ENCODE measurements around the gene RMDN2.
"Not testable (repeated sequence)": the region's sequence is repeated elsewhere in the genome, so short reads cannot be mapped to it uniquely, and the experiment has no call there.

RMDN2 gene

DNA sequence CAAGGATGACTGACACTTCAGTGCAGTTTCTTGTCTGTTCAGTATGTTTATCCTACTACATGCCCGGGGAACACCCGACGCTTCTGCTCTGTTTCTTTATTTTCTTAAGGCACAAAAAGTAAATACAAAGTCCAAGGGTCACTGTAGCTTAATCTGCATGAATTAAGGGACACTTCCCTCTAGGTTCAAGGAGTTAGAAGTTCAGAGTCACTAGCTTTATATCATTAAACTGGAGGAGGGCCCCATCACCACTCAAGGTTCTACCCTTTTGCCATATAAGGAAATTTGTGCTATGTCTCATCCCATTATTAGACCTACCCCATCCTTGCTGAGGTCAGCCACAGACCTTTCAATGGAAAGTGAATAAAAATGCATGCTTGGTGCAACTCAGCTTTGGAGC, 27.6 kb upstream of the RMDN2 start:
- peak; percentile 55 for DNase-seq (ENCODE audit: low spot score)

DNA sequence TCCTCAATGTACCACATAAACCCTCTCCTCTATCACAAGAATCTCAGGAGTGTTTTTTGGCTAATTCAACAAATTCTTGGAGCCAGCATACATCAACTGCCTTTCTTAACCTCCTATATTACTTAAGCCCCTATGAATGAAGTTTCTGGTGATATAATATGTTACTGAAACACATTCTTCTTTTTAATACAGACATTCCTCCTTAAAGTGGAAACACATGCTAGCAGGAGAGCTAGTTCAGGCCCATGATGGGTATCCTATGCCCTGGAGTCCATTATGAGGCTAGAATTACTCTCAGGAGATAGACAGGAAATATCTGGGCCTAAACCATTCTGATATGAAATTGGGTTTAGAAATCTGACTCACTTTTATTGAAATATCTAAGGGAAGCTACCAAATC, 26.6 kb upstream of the RMDN2 start:
- DNase-seq (ENCODE audit: low spot score): no peak

DNA sequence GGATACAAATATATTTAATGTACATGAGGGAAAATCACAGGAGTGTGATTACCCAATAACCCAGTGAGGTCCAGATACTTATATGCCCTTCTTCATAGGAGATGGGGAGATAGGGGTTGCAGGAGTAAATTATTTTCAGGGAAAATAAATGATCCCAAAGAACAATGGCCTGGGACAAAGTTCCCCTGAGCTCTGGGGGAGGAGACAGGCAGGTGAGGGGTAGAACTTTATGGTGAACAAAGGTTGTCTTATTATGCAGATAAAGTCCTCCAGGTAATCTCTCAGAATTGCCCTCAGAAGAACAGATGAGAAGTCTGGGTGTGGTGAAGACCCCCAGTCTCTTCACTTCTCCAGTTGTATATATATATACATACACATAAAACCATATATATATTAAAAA, 22.1 kb upstream of the RMDN2 start:
- no peak for DNase-seq (ENCODE audit: low spot score)

DNA sequence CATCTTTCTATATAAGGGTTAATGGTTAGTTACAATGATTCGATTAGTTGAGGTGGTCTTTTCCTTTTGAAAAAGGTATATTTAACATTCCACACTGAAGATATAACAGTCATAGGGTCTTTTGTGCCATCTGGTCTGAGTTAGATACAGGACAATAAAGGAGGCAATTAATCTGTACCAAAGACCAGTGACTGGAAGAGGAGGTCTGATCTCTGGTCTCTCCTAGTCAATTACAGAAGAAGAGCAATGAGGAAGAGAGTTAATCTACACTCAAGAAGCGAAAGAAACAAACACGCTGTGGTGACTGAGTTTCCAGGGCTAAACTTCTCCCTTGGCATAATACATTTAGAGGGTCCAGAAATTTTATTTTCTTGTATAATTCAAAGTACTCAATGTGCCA, 20.7 kb upstream of the RMDN2 start:
- DNase-seq (ENCODE audit: low spot score): no peak

DNA sequence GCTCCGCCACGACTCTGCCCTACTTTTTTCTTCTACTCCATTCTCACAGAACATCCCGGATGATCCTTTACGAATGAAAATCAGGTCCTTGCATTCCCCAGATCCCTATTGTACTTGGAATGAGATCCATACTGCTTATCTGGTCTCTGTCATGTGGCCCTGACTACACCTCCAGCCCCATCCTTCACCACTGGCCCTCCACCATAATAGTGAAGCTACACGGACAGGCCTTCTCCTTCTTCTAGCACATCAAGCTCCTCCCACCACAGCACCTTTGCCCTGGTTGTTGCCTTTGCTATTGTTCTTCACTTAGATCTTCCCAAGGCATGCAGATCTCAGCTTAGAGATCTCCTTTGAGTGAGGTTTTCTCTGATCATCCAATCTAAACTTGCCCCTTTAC, 20.1 kb upstream of the RMDN2 start:
- DNase-seq (ENCODE audit: low spot score): no peak

DNA sequence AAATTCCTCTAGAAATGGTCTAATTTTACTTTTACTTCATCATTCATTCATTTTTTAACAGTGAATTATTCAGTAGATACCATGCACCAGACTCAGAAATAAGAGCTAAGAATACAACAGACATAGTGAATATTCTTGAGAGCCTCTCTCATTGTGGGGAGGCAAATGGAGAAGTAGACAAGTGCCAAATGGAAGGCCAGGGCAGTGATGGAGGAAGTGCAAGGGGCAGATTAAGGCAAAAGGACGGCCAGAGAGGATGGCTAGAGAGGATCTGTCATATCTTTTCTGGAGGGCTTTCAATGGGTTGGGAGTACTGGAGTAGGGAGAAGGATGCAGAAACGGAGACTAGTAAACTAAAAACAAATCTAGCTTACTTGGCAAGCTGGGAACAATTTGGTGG, 19.0 kb upstream of the RMDN2 start:
- no peak for DNase-seq (ENCODE audit: low spot score)

DNA sequence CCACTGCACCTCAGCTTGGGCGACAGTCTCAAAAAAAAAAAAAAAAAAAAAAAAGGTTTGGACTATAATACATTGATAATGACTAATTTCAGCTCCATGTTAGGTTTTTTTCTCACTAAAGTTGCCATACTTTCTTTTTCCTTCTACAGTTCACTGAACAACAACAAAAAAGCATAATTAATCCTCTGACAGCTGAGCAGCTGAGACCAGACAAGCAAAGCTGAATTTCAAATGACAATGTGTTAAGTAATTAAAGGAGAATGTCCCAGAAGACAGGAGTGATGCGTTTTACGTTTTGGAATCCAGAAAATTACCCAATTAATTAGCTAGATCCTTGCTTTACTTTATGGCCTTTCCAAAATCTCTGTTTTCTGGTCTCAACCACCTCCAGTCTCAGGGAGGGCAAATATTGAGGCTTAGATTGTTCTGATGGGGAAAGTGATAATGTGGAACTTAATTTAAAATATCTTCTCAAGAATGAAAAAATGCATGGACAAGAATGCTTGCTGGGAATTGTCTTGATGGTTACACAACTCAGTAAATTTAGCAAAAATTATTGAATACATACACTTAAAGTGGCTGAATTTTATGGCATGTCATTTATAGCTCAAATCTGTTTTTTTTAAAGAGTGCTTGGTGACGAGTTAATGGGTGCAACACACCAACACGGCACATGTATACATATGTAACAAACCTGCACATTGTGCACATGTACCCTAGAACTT, 17.4 kb upstream of the RMDN2 start:
- no peak for DNase-seq (ENCODE audit: low spot score)

DNA sequence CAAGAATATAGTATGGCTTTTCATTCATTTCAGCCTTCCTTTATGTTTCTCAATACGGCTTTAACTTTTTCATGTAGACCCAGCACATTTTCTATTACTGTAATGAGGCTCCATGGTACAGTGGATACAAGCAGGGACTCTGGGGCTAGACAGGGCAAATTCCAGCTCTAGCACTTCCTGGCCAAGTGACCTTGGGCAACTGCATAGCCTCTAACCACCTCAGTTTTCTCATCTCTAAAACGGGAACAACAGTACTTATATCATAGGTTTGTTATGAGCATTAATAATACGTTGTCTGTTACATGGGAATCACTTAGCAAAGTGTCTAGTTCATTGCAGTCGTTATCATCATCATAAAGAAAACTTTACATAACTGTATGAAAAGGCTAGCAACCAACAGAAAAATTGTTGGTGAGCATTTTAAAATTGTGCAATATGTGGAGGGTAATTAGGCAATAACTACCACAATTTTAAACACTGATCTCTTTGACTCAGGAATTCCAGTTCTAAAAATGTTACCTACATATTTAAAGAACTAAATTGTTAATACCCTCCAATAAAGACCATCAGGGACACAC, 13.7 kb upstream of the RMDN2 start:
- no peak for DNase-seq (ENCODE audit: low spot score)

DNA sequence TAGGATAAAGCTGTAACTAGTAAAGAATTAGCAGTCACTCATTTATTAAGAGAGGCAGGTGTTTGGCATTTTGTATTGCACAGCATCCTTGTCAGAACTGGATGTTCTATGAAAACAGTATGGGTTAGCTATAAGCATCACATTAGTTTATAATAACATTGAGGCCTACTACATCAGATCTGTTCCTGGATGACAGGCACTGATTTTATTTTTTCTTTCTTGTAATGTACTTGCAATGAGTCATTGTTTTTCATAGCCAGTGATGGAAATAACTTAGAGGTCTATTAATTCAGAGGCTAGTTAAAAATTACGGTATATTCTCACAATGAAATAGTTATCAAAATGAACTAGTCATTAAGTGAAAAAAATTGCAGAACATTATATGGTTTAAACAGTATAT, 13.0 kb upstream of the RMDN2 start:
- no peak for DNase-seq (ENCODE audit: low spot score)

DNA sequence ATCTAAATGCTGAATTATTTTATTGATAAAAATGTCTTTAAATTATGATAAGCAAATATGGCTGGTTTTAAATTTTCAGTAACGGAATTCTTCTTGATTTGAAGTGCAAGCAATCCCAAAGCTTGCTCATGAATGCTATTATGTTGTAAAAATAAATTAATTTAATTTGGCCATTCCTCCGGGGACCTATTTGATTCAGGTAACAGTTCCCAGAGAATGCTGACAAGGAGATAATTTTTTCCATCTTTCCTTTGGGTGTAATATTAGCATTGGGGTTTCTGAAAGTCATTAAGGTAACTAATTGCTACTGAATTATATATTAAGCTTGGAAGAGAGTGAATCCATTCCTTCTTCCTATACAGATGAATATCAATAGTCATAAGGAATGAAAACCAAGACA, 12.5 kb upstream of the RMDN2 start:
- no peak for DNase-seq (ENCODE audit: low spot score)

DNA sequence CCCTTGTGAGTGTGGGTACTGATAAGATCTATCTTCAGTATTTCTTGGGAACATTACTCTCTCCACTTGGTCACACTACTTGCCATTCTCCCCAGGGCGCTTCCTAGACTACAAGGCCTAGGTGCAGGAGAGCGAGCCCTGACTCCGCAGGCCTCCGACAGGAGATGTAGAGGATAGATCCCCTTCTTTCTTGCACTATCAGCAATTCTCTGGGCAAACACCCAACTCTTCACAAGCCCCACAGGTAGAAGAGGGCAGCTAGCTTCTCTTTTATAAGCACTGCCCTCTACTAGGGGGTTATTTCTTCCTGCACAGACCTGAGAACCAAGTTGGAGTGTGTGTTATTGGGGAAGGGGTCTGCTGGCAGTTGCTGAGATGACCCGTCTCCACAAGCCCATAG, 10.7 kb upstream of the RMDN2 start:
- no peak for DNase-seq (ENCODE audit: low spot score)

DNA sequence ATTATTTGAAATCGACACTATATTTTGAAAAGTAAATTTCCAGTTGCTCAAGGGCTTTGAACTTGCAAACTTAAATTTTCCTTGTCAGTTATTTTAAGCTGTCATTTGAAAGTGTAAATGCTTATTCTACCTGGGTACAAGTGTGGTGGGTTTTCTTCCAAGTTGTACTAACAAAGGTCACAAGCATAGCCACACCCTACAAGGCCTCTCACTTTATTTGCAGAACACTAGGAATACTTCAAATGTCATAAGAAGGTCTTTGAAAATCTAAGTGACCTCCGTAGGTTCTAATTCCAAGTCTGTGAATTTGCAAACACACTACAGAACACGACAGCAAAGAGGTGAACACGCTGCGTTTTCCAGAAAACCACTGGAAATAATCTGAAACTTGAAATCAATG, 9.3 kb upstream of the RMDN2 start:
- no peak for DNase-seq (ENCODE audit: low spot score)

DNA sequence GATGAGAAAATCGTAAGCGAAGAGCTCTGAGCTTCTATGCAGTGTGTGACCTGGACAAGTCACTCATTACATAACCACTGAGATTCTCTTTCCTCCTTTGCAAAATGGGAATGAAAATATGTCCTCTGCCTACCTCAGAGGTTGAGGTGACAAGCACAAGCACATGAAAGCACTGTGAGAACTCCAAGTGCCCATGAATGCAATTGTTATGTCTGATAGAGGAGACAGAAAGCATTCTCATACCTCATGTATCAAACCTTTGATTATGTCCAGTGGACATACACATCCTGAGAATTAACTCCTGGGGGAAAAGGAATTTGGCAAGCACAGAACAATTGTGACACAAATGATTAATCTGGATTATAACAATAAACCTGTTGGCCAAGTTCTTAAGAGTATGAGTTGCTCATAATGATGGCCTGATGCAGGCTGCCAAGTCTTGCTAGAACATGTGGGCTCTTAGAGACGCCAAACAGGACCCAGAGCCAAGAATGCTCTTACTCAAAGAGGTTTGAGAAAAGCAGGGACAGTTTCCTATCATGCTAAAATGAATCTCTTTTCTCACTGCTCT, 8.5 kb upstream of the RMDN2 start:
- peak; percentile 30 for DNase-seq (ENCODE audit: low spot score)

DNA sequence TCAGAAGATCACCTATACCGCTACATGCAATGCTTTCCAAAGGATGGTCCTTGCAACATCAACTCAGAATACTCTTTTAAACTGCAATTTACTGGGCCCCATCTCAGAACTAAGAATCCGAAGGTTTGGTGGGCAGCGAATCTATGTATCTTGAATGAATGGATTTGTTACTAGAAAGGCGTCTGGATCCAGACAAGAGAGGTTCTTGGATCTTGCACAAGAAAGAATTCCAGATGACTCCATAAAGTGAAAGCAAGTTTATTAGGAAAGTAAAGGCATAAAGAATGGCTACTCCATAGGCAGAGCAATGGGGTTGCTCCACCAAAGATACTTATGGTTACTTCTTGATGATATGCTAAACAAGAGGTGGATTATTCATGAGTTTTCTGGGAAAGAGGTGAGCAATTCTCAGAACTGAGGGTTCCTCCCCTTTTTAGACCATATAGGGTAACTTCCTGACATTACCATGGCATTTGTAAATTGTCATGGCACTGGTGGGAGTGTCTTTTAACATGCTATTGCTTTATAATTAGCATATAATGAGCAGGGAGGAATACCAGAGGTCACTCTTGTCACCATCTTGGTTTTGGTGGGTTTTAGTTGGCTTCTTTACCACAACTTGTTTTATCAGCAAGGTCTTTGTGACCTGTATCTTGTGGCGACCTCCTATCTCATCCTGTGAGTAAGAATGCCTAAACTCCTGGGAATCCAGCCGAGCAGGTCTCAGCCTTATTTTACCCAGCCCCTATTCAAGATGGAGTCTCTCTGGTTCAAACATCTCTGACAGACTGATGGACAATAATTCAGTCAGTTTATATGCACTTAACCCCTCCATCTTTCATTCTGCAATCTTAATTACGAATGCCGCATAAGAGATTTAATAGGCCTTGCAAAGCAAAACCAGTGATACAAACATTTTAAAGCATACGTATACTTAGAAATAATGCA, 7.5 kb upstream of the RMDN2 start:
- DNase-seq (ENCODE audit: low spot score): no peak

DNA sequence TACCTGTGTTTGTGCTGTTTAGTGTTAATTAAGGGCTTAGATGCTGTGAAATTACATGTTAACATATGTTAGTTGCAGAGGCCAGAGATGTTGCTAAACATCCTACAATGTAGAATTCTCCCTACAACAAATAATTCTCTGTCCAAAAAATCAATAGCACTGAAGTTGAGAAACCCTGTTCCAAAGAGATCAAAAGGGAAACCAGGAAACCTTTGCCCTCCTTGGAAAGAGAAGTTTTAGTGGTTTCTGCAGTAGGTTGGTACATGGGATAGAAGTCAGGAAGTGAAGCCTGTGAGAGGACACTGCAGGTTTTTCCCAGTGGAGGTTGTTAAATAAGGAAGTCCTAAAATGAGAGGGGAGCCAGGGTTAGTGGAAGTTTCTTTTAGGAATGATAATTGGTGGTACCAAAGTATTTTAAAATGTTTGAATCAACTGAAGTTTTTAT, 6.3 kb upstream of the RMDN2 start:
- no peak for DNase-seq (ENCODE audit: low spot score)

DNA sequence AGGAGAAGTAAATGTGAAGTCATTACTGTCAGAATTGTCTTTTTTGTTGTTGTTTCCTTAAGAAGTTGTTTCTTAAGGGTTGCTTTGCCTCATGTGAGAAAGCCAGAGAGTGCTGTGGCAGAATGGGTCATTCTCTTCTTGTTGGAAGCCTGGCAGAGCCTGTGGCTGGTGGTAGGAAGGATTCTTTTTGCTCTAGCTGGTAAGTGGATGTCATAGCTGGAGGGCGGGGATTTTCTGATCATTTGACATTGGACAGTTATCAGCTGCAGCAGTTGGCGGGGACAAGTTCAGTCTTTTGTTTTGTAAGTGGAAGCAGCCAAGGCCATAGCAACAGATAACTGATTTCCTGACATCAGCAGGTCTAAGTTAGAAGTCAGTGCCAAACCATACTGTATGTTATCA, 5.5 kb upstream of the RMDN2 start:
- no peak for DNase-seq (ENCODE audit: low spot score)

DNA sequence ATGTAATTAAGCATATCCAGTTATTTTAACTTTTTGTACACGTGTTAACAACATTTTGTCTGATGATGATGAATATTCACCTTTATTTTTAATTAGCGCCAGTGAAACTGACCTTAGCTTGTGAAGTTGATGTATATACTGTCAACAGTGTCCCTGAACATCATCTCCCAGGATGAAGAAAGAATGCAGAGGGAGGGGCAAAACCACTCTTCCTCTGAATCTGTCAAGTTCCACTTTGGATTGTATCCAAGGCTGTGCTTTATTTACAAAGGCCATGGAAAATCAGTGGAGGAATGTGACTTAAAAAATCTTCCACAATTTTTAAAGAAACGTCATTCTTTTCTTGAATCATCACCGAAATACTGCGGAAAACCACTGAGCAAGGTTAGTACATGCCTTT, 4.5 kb upstream of the RMDN2 start:
- no peak for DNase-seq (ENCODE audit: low spot score)

DNA sequence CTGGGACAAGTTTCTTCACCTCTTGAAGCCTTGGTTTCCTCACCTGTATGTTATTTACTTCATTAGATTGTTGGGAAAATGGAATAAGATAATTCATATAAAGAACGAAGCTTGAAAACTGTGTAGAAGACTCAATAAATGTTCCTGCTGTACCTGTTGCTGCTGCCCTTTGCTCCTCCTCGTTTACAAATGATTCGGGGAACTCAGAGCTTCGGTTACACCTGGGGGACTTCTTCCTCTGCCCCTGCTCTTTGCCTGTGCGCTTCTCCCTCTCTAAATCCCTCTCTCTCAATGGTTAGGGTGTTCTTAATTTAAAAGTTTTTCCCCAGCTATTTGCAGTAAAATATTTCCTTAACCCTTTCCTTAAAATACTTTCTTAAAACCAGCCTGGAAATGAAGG, 3.3 kb upstream of the RMDN2 start:
- DNase-seq (ENCODE audit: low spot score): no peak

DNA sequence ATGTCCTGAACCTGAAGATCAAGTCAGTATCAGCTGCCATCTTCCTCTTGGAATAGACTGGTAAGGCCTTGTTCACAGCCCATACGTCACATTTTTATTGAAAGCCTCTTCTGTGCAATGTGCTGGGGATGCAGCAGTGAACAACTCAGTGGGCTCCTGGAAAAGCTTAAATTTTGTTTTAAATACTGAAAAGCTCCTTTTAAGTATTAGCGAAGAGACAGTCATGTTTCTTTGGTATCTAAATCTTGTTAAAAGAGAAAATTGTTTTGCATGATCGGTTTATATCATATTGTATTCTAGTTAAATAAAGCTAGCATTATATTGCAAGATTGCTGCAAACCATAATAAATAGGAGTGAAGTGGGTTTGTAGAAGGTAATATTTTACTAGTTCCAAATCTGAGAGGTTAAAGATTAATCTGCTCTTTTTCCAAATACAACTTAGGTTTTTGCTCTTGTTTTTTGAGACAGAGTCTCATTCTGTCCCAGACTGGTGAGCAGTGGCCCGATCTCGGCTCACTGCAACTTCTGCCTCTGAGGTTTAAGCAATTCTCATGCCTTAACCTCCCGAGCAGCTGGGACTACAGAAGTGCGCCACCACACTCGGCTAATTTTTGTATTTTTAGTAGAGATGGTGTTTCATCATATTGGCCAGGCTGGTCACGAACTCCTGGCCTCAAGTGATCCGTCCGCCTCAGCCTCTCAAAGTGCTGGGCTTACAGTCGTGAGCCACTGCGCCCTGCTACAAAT, 1.6 kb upstream of the RMDN2 start:
- no peak for DNase-seq (ENCODE audit: low spot score)

DNA sequence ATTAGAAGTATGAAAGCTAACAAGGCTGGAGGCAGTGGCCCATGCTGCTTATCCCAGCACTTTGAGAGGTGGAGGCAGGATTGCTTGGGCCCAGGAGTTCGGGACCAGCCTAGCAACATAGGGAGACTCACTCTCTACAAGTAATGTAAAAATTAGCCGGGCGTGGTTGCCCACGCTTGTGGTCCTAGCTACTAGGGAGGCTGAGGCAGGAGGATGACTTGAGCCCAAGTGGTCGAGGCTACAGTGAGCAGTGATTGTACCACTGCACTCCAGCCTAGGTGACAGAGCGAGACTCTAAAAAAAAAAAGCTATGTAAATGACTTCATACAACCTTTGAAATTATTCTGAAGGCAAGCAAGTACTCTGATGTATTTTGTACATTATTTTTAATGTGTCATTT, 1.5 kb downstream of the RMDN2 start:
- no peak for DNase-seq (ENCODE audit: low spot score)

DNA sequence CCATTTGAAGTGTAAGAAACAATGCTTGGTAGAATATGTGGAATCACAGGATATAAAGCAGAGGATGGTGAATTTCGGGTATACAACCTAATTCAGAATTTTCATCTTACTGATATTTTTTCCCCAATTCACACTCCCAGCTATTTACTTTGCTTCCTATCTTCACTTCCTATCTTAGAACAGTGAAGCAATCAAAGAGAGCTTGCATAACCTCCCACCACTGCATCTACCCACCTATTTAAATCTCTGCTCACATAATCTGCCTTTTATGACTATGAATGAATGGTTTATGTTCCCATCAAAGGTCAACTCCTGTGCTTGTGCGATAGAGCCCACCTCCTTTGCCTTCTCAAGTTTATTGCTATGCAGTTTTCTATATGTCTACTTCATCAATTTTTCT, 3.3 kb downstream of the RMDN2 start:
- DNase-seq (ENCODE audit: low spot score): no peak

DNA sequence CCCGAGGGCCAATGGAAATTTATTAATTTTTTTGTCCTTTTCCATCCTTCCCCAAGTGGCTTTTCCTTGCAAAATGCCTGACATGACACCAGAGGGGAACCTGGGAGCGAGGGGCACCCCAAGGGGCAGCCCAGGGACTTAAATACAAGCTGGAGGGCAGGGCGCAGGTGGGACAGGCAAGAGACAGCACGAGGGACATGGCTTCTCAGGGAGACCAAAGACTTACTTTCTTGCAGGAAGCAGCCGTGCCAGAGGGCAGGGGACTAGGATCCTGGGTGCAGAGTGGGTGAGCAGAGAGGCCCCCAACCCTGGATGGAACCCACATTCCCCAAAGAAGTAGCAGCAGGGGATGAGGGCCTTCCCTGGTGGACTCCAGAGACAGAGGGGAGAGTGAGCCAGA, 5.3 kb downstream of the RMDN2 start:
- not testable (repeated sequence) for DNase-seq (ENCODE audit: low spot score)

All from LoVo (cell line).